GM04503 (cell line): ENCODE results near the gene INSRR.

Experiments
- DNase-seq: peaks from one replicate; pipeline ENCODE4 v3.0.0-alpha.2; 2012; ENCODE audit warnings: low read depth

The INSRR gene

GRCh38 chr1:156826630-156827029 is 32.3 kb downstream of the INSRR start:
- no peak for DNase-seq

GRCh38 chr1:156823210-156823790 is 35.6 kb downstream of the INSRR start:
- no peak for DNase-seq

DNA sequence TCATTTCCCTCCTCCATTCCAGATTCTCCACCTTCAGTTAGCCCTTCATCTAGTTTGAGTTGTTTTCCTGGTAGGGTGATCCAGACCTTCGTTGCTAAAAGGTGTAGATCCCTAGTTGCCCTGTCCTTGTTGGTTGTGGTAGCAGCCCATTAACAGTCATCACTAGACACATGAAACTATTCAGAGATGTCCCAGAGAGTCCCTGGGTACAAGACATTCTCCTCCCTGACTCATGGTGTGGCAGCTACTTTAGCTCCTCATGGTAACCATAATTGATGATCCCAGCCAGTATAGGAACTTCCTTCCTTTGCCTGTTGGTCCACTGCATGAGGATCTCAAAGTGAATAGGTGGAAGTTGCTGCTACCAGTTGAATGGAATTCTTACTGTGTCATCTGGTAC is 36.2 kb downstream of the INSRR start:
- no peak for DNase-seq

GRCh38 chr1:156821801-156822200 is 37.1 kb downstream of the INSRR start:
- DNase-seq = no peak

GRCh38 chr1:156816561-156817328 is 42.2 kb downstream of the INSRR start, which contains the start of gene SH2D2A:
Gene SH2D2A, minus strand, starts transcription at chr1:156816848. Its CDS starts 140 bp downstream, at chr1:156816708.
- DNase-seq = no peak

GRCh38 chr1:156815961-156816422 is 42.9 kb downstream of the INSRR start:
- no peak for DNase-seq

- peak; percentile 46 for DNase-seq
Observed at GRCh38 chr1:156815307-156815826, 43.5 kb downstream of the INSRR start.

- no peak for DNase-seq
Observed at GRCh38 chr1:156814571-156815260, 44.2 kb downstream of the INSRR start.

- no peak for DNase-seq
Observed at GRCh38 chr1:156813750-156814570, 45.0 kb downstream of the INSRR start.

- no peak for DNase-seq
Observed at GRCh38 chr1:156813298-156813697, 45.6 kb downstream of the INSRR start.

- no peak for DNase-seq
Observed at GRCh38 chr1:156812293-156812990, 46.5 kb downstream of the INSRR start.

DNA sequence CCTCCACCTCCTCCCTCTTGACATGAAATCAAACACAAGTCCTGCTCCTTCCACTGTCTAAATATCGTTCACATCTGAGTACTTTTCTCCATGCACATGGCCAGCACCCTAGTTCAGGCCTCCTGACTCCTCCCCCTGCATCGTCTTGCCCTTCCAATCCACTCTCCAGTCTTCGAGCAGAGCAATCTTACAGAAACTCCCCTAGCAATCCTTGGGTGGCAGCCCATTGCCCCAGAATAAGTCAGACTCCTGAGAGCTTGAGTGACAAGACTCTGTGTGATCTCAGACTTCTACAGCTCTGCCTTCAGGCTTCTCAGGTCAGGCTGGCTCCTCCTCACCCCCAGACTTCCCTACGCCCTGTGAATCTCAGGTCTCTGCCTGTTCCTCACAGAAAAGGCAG is 47.7 kb downstream of the INSRR start:
- no peak for DNase-seq

- no peak for DNase-seq
Observed at GRCh38 chr1:156809711-156810366, 49.1 kb downstream of the INSRR start.

DNA sequence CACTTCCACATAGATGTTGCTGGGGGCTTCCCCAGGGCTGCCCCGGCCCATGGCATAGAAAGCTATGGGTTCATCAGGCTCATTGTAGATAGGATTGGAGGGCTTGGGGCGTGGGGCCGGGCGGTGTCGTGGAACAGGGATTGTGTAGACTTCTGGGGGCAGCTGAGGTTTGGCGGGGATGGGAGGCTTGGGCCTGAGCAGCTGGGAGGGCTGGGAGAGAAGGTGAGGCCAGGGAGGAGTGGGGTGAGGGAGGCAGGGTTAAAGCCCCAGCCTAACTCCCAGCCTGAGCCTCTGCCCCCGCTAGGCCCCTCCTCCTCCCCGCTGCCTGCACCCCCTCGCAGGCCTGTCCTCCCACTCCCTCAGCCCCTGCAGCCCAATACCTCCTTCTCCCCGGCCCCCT is 49.6 kb downstream of the INSRR start:
- no peak for DNase-seq

DNA sequence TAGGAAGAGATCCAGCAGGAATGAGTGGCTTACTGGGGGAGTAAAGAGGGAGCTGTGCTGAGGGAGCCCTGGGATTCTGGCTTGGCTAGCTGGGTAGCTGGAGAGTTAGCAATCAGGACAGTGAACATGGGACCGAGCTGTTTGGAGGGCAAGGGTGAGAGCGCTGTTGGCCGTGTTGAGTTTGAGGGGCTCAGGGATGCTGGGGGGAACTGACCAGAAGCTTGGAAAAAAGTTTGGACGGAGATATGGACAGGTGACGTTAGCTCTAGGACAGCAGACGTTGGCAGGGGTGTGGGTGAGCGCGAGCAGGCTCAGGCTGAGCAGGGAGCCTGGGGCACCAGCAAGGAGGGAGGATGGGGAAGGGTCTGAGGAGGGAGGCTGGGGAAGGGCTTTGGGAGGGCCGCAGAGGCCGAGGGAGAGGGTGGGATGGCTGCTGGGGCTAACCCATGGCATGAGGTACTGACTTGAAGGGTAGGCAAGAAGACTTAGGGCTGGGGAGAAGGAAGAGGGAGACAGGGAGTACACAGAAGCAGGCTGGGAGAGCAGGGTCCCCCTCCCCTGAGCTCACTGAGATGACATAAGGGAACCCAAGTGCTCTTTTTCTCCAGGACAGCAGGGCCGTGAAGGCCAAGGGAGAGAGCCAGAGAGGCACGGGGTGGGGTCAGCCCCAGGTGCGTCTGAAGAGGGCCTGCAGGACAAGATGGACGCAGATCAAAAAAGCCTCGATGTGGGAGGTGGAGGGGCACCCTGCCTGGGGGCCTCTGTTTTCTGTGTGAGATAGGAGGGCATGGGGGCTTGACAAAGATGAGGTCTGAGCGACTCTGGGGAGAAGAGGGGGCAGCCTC is 50.5 kb downstream of the INSRR start:
- no peak for DNase-seq

DNA sequence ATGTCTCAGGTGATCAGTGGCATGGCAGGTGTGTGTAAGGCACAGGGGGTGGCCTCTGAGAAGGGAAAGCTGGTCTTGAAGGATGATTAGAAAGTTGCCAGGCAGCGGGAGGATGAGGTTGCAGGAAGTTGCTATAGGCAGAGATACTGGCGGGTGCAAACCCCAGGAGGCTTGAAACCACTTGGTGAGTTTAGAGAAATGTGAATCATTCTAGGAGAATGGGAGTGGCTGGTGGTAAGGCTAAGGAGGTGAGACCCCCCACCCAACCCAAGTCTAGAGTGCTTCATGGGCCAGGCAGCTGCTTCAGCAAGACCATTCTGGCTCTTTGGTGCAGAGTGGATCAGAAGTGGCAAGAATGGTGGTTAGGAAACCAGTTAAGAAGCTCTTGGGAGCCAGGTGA is 51.3 kb downstream of the INSRR start:
- DNase-seq = no peak

GRCh38 chr1:156806512-156807440 is 52.1 kb downstream of the INSRR start:
- no peak for DNase-seq

DNA sequence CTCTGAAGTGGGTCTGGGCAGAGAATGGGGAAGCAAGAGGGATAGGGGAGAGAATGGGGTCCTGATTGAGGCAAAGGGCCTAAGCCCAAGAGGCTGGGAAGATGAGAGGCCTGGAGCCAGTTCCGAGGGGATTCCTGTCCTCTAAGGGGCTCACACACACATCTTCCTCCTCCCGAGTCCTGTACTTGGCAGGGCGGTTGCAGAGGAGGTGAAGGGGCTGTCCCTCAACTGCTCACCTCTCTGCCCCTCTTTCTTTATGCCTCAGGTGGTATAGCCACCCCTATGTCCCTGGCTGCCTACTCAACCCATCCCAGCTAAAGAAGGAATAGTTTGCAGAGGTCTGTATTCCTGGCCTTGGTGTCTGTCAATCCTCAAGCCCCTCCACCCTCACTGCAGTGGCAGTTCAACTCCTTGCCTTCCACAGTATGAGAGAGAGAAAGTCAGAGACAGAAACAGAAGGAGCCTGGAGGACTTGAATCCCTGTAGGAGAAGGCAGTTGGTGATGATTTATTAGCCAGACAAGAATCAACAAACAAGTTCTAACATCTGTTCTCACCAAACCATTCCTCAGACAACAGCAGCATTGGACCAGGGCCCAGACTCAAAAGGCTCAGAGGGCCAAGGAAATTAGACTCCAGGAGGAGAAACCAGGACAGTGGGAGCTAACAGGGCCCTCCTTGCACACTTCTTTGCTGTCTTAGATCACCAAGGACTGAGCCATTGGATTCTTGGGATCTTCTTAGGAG is 53.0 kb downstream of the INSRR start:
- peak; percentile 76 for DNase-seq
